Mesenchymal stem cell (in vitro differentiated cells and primary cell): Measurements from ENCODE around the gene FBXO17.

Experiments used
- DNase-seq: peaks from one replicate; pipeline ENCODE4 v3.0.0-alpha.2; 2013
- H2AFZ ChIP-seq: one replicate; pipeline ENCODE4 v1.6.1; 2013; ENCODE audit warnings: low read depth, mild to moderate bottlenecking, control low read depth, inconsistent platforms, low read length, moderate library complexity
- H2AK5ac ChIP-seq: 2 replicates; pipeline ENCODE4 v1.6.1; 2013; ENCODE audit warnings: low read length, moderate library complexity, mild to moderate bottlenecking, inconsistent platforms; ENCODE audit not compliant: severe bottlenecking
- H2BK120ac ChIP-seq: one replicate; pipeline ENCODE4 v1.6.1; 2013; ENCODE audit warnings: low read depth, mild to moderate bottlenecking, inconsistent platforms, low read length, moderate library complexity
- H2BK12ac ChIP-seq, 2 experiments: one replicate each; pipeline ENCODE4 v1.6.1; 2013; ENCODE audit warnings: inconsistent platforms in 2 of 2, low read length in 2 of 2, mild to moderate bottlenecking in 2 of 2, moderate library complexity in 2 of 2, control low read depth in 1 of 2
- H2BK15ac ChIP-seq: one replicate; pipeline ENCODE4 v1.6.1; 2013; ENCODE audit warnings: mild to moderate bottlenecking, low read depth, inconsistent platforms; ENCODE audit not compliant: poor library complexity, severe bottlenecking
- H2BK5ac ChIP-seq: 2 replicates; pipeline ENCODE4 v1.6.1; 2013; ENCODE audit warnings: low read depth, mild to moderate bottlenecking, low read length, control low read depth, inconsistent platforms; ENCODE audit not compliant: poor library complexity, severe bottlenecking
- H3K14ac ChIP-seq, 2 experiments: one replicate each; pipeline ENCODE4 v1.6.1; 2013; ENCODE audit warnings: inconsistent platforms in 2 of 2, low read length in 2 of 2, control low read depth in 1 of 2, mild to moderate bottlenecking in 1 of 2, moderate library complexity in 1 of 2
- H3K18ac ChIP-seq, 2 experiments: one replicate each; pipeline ENCODE4 v1.6.1; 2013; ENCODE audit warnings: inconsistent platforms in 2 of 2, low read length in 2 of 2, control low read depth in 1 of 2, low read depth in 1 of 2, mild to moderate bottlenecking in 1 of 2
- H3K23ac ChIP-seq, 2 experiments: one replicate each; pipeline ENCODE4 v1.6.1; 2013; ENCODE audit warnings: inconsistent platforms in 2 of 2, low read length in 2 of 2, mild to moderate bottlenecking in 2 of 2, moderate library complexity in 2 of 2, control low read depth in 1 of 2
- H3K27ac ChIP-seq: 2 replicates; pipeline ENCODE4 v1.5.1; 2013; ENCODE audit warnings: mild to moderate bottlenecking, moderate library complexity, low read length, control low read depth, inconsistent platforms; ENCODE audit not compliant: poor library complexity, severe bottlenecking
- H3K27me3 ChIP-seq, 2 experiments: 2 replicates each; pipeline versions ENCODE4 v1.6.1 to v1.7.0; 2013; ENCODE audit warnings: low read length in 2 of 2, mild to moderate bottlenecking in 2 of 2, moderate library complexity in 2 of 2, control low read depth in 1 of 2, inconsistent platforms in 1 of 2; ENCODE audit not compliant: control insufficient read depth in 1 of 2, insufficient read depth in 1 of 2
- H3K36me3 ChIP-seq, 2 experiments: 2 replicates each; pipeline versions ENCODE4 v1.6.1 to v1.7.0; 2013; ENCODE audit warnings: low read length in 2 of 2, control low read depth in 1 of 2, inconsistent platforms in 1 of 2, low read depth in 1 of 2, mild to moderate bottlenecking in 1 of 2; ENCODE audit not compliant: insufficient read depth in 2 of 2, control insufficient read depth in 1 of 2
- H3K4ac ChIP-seq, 2 experiments: one replicate each; pipeline ENCODE4 v1.6.1; 2013; ENCODE audit warnings: inconsistent platforms in 2 of 2, low read length in 2 of 2, mild to moderate bottlenecking in 2 of 2, moderate library complexity in 2 of 2, control low read depth in 1 of 2, low read depth in 1 of 2
- H3K4me1 ChIP-seq: 2 replicates; pipeline ENCODE4 v1.6.1; 2013; ENCODE audit warnings: low read depth, low read length, control low read depth; ENCODE audit not compliant: control insufficient read depth, insufficient read depth
- H3K4me2 ChIP-seq: 2 replicates; pipeline ENCODE4 v1.6.1; 2013; ENCODE audit warnings: low read length, mild to moderate bottlenecking, inconsistent platforms; ENCODE audit not compliant: poor library complexity, severe bottlenecking
- H3K4me3 ChIP-seq, 2 experiments: 2 replicates each; pipeline versions ENCODE4 v1.5.1 to v1.7.0; 2013; ENCODE audit warnings: low read length in 2 of 2, mild to moderate bottlenecking in 2 of 2, control low read depth in 1 of 2, low read depth in 1 of 2; ENCODE audit not compliant: insufficient read depth in 1 of 2
- H3K79me1 ChIP-seq: replicated peaks from 2 replicates; pipeline ENCODE4 v1.6.1; 2013; ENCODE audit warnings: mild to moderate bottlenecking, control low read depth, low read length, inconsistent platforms; ENCODE audit not compliant: poor library complexity, severe bottlenecking
- H3K9ac ChIP-seq: 2 replicates; pipeline ENCODE4 v1.7.0; 2013; ENCODE audit warnings: mild to moderate bottlenecking, low read length, moderate library complexity
- H3K9me3 ChIP-seq: 2 replicates; pipeline ENCODE4 v1.7.0; 2013; ENCODE audit warnings: mild to moderate bottlenecking, low read length; ENCODE audit not compliant: control insufficient read depth
- H4K8ac ChIP-seq: one replicate; pipeline ENCODE4 v1.6.1; 2013; ENCODE audit warnings: inconsistent platforms, mild to moderate bottlenecking, low read length, moderate library complexity
- H4K91ac ChIP-seq: one replicate; pipeline ENCODE4 v1.6.1; 2013; ENCODE audit warnings: mild to moderate bottlenecking, low read length, inconsistent platforms
- WGBS: methylation state at CpG from one replicate; pipeline ENCODE4 v1.1.7; 2013; ENCODE audit warnings: mixed read lengths; 5-methylcytosine and 5-hydroxymethylcytosine counted together

FBXO17 gene

GRCh38 chr19:38919837-38920601 lies 55.5 kb downstream of the FBXO17 start:
- no peaks in the 10 kb centered on the region for H3K27me3 ChIP-seq

GRCh38 chr19:38918526-38918925 lies 57.0 kb downstream of the FBXO17 start:
- H3K79me1 ChIP-seq, result no peaks in the 10 kb centered on the region
- H2BK5ac ChIP-seq, result no peak overlapping the region
- no peak overlapping the region for H3K14ac ChIP-seq
- H4K91ac ChIP-seq, result no peak overlapping the region
- no peak overlapping the region for H3K4me2 ChIP-seq
- no peak overlapping the region for H3K23ac ChIP-seq
- H3K27me3 ChIP-seq, result no peaks in the 10 kb centered on the region
- H2BK15ac ChIP-seq, result no peak overlapping the region
- no peaks in the 10 kb centered on the region for H3K4me1 ChIP-seq
- H3K9me3 ChIP-seq, result no peaks in the 10 kb centered on the region
- no peak for DNase-seq
- 95% methylated on average over 10 of the region's 10 CpGs for WGBS
- H4K8ac ChIP-seq, result no peak overlapping the region
- peaks cover 13 to 39% of the 10 kb centered on the region in 2 experiments for H3K36me3 ChIP-seq
- no peak overlapping the region for H2AFZ ChIP-seq
- no peak overlapping the region for H3K4ac ChIP-seq
- H2AK5ac ChIP-seq, result no peak overlapping the region
- no peak overlapping the region for H3K27ac ChIP-seq
- H3K4me3 ChIP-seq, result no peak overlapping the region
- no peak overlapping the region for H2BK120ac ChIP-seq
- no peak overlapping the region for H2BK12ac ChIP-seq
- H3K9ac ChIP-seq, result no peak overlapping the region
- no peak overlapping the region for H3K18ac ChIP-seq

More at GRCh38 chr19:38919837-38920601, 55.5 kb downstream of the FBXO17 start:
- H3K27ac ChIP-seq, result no peak overlapping the region
- no peak for DNase-seq
- H2AK5ac ChIP-seq, result no peak overlapping the region
- H4K91ac ChIP-seq, result no peak overlapping the region
- H2AFZ ChIP-seq, result no peak overlapping the region
- H3K79me1 ChIP-seq, result no peaks in the 10 kb centered on the region
- H3K9ac ChIP-seq, result peak overlapping the region; percentile 6
- no peak overlapping the region for H3K4ac ChIP-seq
- no peak overlapping the region for H2BK5ac ChIP-seq
- no peak overlapping the region for H3K4me3 ChIP-seq
- H2BK12ac ChIP-seq, result no peak overlapping the region
- no peak overlapping the region for H2BK120ac ChIP-seq
- WGBS, result 90% methylated on average over 19 of the region's 21 CpGs
- H3K36me3 ChIP-seq, result peaks cover 24 to 53% of the 10 kb centered on the region in 2 experiments
- H3K18ac ChIP-seq, result no peak overlapping the region
- H3K4me2 ChIP-seq, result no peak overlapping the region
- H3K23ac ChIP-seq, result no peak overlapping the region
- H3K4me1 ChIP-seq, result no peaks in the 10 kb centered on the region
- H2BK15ac ChIP-seq, result no peak overlapping the region
- H3K9me3 ChIP-seq, result no peaks in the 10 kb centered on the region
- no peak overlapping the region for H4K8ac ChIP-seq
- no peak overlapping the region for H3K14ac ChIP-seq

- no peak overlapping the region for H2BK12ac ChIP-seq
- peak; percentile 18 for DNase-seq
- no peaks in the 10 kb centered on the region for H3K4me1 ChIP-seq
- H2AK5ac ChIP-seq, result no peak overlapping the region
- H2BK120ac ChIP-seq, result no peak overlapping the region
- no peak overlapping the region for H3K27ac ChIP-seq
- H2BK15ac ChIP-seq, result no peak overlapping the region
- H3K4me2 ChIP-seq, result no peak overlapping the region
- no peak overlapping the region for H3K4me3 ChIP-seq
- H3K9ac ChIP-seq, result no peak overlapping the region
- H4K8ac ChIP-seq, result no peak overlapping the region
- H3K4ac ChIP-seq, result no peak overlapping the region
- H3K27me3 ChIP-seq, result no peaks in the 10 kb centered on the region
- H3K36me3 ChIP-seq, result peaks cover 13 to 39% of the 10 kb centered on the region in 2 experiments
- no peak overlapping the region for H3K18ac ChIP-seq
- no peak overlapping the region for H2AFZ ChIP-seq
- no peak overlapping the region for H2BK5ac ChIP-seq
- 92% methylated on average over 10 of the region's 13 CpGs for WGBS
- no peak overlapping the region for H3K14ac ChIP-seq
- H3K9me3 ChIP-seq, result no peaks in the 10 kb centered on the region
- no peak overlapping the region for H4K91ac ChIP-seq
- H3K23ac ChIP-seq, result no peak overlapping the region
- H3K79me1 ChIP-seq, result no peaks in the 10 kb centered on the region
Measured at GRCh38 chr19:38917921-38918491, 57.5 kb downstream of the FBXO17 start.

- Histone ChIP-seq H2BK5ac (no peak overlapping the region), H4K8ac (no peak overlapping the region), H2AK5ac (no peak overlapping the region), H3K4me1 (no peaks in the 10 kb centered on the region), H2AFZ (no peak overlapping the region), H3K23ac (no peak overlapping the region), H3K36me3 (peaks cover 13 to 38% of the 10 kb centered on the region in 2 experiments), H3K18ac (no peak overlapping the region), H4K91ac (no peak overlapping the region), H3K9me3 (no peaks in the 10 kb centered on the region), H3K4ac (no peak overlapping the region), H3K4me2 (no peak overlapping the region), H3K27ac (no peak overlapping the region), H3K9ac (no peak overlapping the region), H3K27me3 (no peaks in the 10 kb centered on the region), H3K14ac (no peak overlapping the region), H2BK15ac (no peak overlapping the region), H2BK12ac (no peak overlapping the region), H3K79me1 (no peaks in the 10 kb centered on the region), H2BK120ac (no peak overlapping the region), H3K4me3 (no peak overlapping the region)
- 80% methylated on average over 7 of the region's 9 CpGs for WGBS
- no peak for DNase-seq
Measured at GRCh38 chr19:38917516-38917915, 58.0 kb downstream of the FBXO17 start.
